Panc1 (cell line): ENCODE results near the gene FIBCD1.

Source experiments
- CTCF ChIP-seq: fragments of 450-650 bp; IDR thresholded peaks from 2 replicates; pipeline ENCODE4 v1.5.1; 2017; ENCODE audit warnings: mild to moderate bottlenecking
- POLR2AphosphoS5 ChIP-seq: IDR thresholded peaks from 2 replicates; pipeline ENCODE4 v1.6.1; 2012; ENCODE audit warnings: mild to moderate bottlenecking, low read depth, low read length, moderate library complexity
- REST ChIP-seq, 2 experiments: IDR thresholded peaks; 2 replicates each; pipeline ENCODE4 v1.6.1; 2011 to 2012; ENCODE audit warnings: low read depth in 2 of 2, control low read depth in 1 of 2, low read length in 1 of 2, mild to moderate bottlenecking in 1 of 2, moderate library complexity in 1 of 2; ENCODE audit not compliant: insufficient read depth in 1 of 2
- SIN3A ChIP-seq: IDR thresholded peaks from 2 replicates; pipeline ENCODE4 v1.6.1; 2012; ENCODE audit warnings: low read depth, mild to moderate bottlenecking, low read length, moderate library complexity, borderline replicate concordance; ENCODE audit not compliant: insufficient read depth

- no peak for TF ChIP-seq POLR2AphosphoS5
- no peak for TF ChIP-seq CTCF
- TF ChIP-seq SIN3A = no peak
- no peak for TF ChIP-seq REST (IDR thresholded peaks at IDR 0.05; ENCODE audit: insufficient read depth in 1 of 2, low read depth in 2 of 2, low read length in 1 of 2)
These were observed 27.6 kb downstream of the FIBCD1 start for GRCh38 chr9:130911254-130912049.
